Left ventricle myocardium inferior (tissue), 1 donor: ENCODE data around the gene TMEM52. TPM values are rescaled to one million over a fixed set of nuclear protein-coding genes. Genes with fewer than 3 reads are reported as not detected.

ENCODE experiments used
- DNase-seq: peaks from one replicate; pipeline ENCODE4 v3.0.0-alpha.2; 2020
- H3K27ac ChIP-seq: fragments of 200-600 bp; replicated peaks from 2 replicates; pipeline ENCODE4 v1.8.0; 2021
- H3K27me3 ChIP-seq: fragments of 200-600 bp; 2 replicates; pipeline ENCODE4 v1.8.0; 2021; ENCODE audit warnings: low read depth
- H3K36me3 ChIP-seq: fragments of 200-600 bp; 2 replicates; pipeline ENCODE4 v1.8.0; 2021
- H3K4me1 ChIP-seq: fragments of 200-600 bp; 2 replicates; pipeline ENCODE4 v1.8.0; 2021
- H3K4me3 ChIP-seq: fragments of 200-600 bp; 2 replicates; pipeline ENCODE4 v1.8.0; 2021; ENCODE audit warnings: mild to moderate bottlenecking, moderate library complexity
- H3K9me3 ChIP-seq: fragments of 200-600 bp; replicated peaks from 2 replicates; pipeline ENCODE4 v1.8.0; 2021
- CTCF ChIP-seq: fragments of 200-600 bp; IDR thresholded peaks from 2 replicates; pipeline ENCODE4 v1.8.0; 2021; ENCODE audit warnings: antibody characterized with exemption, mild to moderate bottlenecking, borderline replicate concordance
- intact Hi-C: fragments of 100-400 bp; cut with micrococcal nuclease; formaldehyde crosslinking; loops from one replicate; pipeline ENCODE4 v1.11.0; 2022
- total RNA-seq: library from RNA; stranded (reverse); fragmentation: NEBNext Ultra II Directional; extraction: Animal tissue kit (Norgen Biotek cat#: 25700); gene quantifications from one replicate; pipeline ENCODE4 v1.2.1, GENCODE V29; 2021
- donor health status: DM: no; HTN: yes; CAD: no; lungs with severe emphysema.

The TMEM52 gene
- total RNA-seq, 1 donor from 2014 or later, result 0.47 TPM

DNA sequence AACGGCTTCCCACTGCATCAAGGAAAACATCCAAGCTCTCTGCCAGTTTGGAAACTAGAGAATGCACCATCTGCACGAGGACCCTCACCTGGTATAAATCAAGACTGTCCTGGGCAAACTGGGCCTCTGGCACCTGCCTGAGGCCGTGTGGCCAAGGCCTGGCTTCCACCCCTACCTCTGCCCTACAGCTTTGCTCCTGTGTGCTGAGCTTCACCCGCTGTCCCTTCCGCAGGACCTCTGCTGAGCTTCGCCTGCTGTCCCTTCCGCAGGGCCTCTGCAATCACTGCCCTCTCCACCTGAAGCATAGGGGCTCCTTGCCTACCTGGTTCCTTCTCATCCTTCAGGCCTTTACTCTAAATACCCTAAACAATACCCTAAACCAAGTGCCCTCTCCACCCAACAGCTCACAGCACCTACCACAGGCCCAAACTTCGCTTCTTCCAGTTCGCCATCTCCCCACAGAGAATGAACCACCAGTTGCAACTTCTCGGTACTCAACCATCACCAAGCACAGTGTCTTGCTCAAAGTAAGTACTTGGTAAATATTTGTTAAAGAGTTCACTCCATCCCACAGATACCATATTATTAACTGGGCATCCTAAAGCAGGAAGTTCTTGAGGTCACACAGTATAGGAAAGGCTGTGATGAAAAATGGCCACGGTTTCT lies 46.6 kb downstream of the TMEM52 start:
- DNase-seq, result no peak
- H3K27ac ChIP-seq, result peak overlapping the region; percentile 86
- TF ChIP-seq CTCF, result no peak

GRCh38 chr1:1869469-1869868 lies 49.6 kb downstream of the TMEM52 start:
- H3K4me1 ChIP-seq, result peaks cover 99% of the 10 kb centered on the region
- intact Hi-C loops, result no loop called here
- TF ChIP-seq CTCF, result no peak

More for the DNA sequence above, 46.6 kb downstream of the TMEM52 start:
- intact Hi-C loops, result no loop called here
- H3K4me1 ChIP-seq, result peaks cover 100% of the 10 kb centered on the region
- H3K36me3 ChIP-seq, result no peaks in the 10 kb centered on the region
- H3K27me3 ChIP-seq, result no peaks in the 10 kb centered on the region
- H3K4me3 ChIP-seq, result no peak overlapping the region
- H3K9me3 ChIP-seq, result no peaks in the 10 kb centered on the region

More at GRCh38 chr1:1869469-1869868, 49.6 kb downstream of the TMEM52 start:
- no peak for DNase-seq
- Histone ChIP-seq H3K9me3 (no peaks in the 10 kb centered on the region), H3K36me3 (no peaks in the 10 kb centered on the region), H3K27ac (peak overlapping the region; percentile 39), H3K27me3 (no peaks in the 10 kb centered on the region), H3K4me3 (no peak overlapping the region)

Other genes with a start within 250 kb of the TMEM52 start
- 20.2 TPM for gene SLC35E2B, start 226.5 kb downstream of the TMEM52 start, total RNA-seq
- gene CDK11A, start 194.9 kb downstream of the TMEM52 start, total RNA-seq, result 21.7 TPM
- 25.3 TPM for gene NADK, start 140.8 kb downstream of the TMEM52 start, total RNA-seq
- gene GNB1, start 28.2 kb downstream of the TMEM52 start, total RNA-seq, result 158 TPM
- not detected for gene CALML6, start 4.0 kb downstream of the TMEM52 start, total RNA-seq
- not detected for gene CFAP74, start 84.5 kb upstream of the TMEM52 start, total RNA-seq
- 0.41 TPM for gene GABRD, start 100.1 kb upstream of the TMEM52 start, total RNA-seq
- gene PRKCZ, start 131.1 kb upstream of the TMEM52 start, total RNA-seq, result 19.1 TPM